GM19099 (cell line): ENCODE data around the gene CD38.

Experiments
- POLR2A ChIP-seq: IDR thresholded peaks from 3 replicates; pipeline ENCODE4 v1.6.1; 2011; ENCODE audit warnings: low read depth; ENCODE audit not compliant: insufficient read length; ENCODE audit errors: extremely low read depth

The CD38 gene

DNA sequence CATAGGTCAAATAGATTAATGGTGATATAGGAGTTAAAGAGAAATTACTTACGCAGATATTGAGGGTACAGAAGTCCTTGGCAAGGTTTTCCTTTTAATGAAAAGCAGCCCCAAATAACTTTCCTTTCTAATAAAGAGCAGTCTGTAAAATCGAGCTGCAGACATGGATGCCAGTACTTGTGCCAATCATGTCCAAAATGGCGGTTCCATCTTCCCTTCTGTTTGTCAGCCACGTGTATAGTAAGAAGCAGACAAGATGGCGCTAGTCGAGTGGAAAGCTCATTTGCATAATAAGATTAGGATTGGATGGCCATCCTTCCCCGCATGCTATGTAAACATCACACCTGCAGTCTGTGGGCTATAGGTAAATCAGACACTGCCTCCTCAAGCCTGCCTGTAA lies 92.0 kb downstream of the CD38 start:
- TF ChIP-seq POLR2A, result no peak

DNA sequence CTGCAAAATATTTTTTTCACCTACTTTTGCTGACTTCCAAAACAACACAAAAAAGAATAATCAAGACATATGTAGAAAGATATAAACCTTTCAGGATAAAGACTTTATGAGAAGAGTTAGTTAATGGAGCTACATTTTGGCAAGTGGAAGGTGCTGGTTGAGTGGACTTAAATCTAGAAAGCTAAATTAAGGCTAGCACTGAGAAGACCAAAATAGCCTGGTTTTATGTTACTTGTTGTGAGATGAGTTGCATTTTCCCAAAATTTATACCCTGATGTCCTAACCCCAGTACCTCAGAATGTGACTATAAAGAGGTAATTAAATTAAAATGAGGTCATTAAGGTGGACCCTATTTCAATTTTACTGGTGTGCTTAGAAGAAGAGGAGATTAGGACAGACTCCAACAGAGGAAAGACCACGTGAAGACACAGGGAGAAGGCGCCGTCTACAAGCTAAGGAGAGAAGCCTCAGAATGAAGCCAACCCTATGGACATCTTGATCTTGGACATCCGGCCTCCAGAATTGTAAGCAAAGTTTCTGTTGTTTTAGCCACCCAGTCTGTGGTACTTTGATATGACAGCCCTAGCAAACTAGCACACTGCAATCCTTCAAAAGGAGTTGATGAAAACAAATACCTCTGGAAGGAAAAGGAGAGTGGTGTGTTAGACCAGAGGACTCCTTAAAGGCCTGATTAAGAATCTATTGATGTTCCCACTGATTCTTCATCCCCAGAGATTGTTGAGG lies 93.0 kb downstream of the CD38 start:
- TF ChIP-seq POLR2A, result no peak

DNA sequence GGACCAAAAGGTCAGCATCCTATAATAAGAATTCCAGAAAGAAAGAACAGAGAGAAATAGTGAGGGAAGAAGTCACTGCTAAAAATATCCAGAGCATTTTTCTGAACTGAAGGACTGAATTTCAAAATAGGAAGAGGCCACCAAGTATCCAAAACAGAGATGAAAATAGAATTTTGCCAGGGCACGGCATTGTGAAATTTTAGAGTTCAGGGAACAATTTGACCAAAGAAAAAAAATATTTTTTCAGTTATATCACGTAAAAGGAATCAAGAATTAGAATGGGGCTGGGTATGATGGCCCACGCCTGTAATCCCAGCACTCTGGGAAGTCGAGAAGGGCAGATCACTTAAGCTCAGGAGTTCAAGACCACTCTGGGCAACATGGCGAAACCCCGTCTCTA lies 95.0 kb downstream of the CD38 start:
- TF ChIP-seq POLR2A, result no peak

DNA sequence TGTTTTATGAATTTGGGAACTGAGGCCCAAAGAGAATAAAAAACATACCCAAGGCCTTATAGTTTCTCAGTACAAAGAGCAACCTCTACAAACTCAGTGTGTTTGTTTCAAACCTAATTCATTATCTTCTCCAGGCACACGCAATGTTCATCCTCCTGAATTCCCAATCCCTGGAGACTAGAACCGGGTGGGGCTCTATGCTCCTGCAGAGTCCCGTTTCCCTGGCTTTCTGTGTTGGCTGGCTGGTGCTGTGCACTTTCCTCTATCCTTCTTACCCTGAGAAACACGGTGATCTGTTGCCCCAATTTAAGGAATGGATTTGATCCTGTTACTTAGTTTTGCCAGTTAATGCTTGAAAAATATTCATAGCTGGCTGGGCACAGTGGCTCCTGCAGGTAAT lies 96.5 kb downstream of the CD38 start:
- no peak for TF ChIP-seq POLR2A

DNA sequence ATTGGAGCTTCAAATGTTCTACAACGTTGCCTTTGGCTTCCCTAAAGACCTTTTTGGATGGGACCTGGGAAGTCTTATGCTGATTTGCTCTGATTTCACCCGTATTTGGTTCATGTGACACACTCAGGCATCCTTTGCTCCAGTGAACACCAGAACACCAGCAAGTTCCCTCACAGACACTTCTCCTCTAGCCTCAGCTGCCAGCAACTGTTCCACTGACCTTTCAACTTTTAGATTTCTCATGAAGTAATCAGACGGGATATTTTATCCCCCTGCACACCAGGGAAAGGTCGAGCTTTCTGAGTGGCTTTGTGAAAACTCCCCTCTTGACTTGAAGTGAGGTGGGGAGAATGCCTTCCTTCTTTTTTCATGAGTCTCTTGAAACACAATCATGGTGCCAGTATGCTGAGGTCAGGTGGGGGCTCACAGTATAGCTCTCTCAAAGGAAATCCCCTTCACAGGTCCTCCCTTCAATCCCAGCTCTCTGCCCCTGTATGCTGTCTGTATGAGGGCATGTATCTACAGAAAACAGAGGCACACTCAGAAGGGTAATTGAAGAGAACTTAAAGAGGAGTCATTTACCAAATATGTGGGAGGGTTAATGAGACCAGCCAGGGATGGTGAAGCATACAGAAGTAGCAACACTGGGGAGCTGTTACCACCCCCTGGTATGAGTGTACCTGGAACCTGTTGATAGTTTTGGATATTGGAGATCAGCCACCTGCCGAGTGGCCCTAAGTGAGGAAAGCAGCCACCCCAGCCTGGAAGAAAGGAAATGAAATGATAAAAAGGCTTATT lies 97.7 kb downstream of the CD38 start:
- TF ChIP-seq POLR2A, result no peak

DNA sequence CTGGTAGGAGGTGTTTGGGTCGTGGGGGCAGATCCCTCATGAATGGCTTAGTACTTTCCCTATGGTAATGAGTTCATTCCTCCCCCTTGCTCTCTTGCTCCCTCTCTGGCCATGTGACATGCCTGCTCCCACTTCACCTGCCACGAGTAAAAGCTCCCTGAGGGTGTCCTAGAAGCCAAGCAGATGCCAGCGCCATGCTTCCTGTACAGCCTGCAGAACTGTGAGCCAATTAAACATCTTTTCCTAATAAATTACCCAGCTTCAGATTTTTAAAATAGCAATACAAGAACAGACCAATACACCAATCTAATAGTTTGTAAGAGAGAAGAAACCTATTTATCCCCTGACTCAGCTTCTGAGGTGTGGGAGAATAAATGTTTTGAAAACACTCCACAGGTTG lies 99.9 kb downstream of the CD38 start:
- no peak for TF ChIP-seq POLR2A

DNA sequence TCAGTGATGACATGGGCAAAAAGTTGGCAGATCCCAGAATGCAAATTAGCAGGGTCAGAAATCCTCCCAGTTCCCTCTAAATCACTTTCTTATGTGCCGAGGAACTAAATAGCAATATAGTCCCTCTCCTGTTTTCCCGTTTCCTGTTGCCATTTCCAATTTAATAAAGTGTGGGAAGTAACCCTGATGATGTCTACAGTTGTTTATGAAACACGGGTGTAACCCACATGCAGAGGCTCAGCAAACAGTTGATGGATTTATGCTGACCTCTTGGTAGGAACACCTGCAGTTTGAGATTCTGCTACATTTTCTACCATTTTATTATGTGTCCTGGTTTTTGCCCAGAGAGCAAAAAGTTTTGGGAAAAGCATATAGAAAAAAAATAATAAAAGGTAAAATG lies 103.7 kb downstream of the CD38 start:
- TF ChIP-seq POLR2A, result no peak

DNA sequence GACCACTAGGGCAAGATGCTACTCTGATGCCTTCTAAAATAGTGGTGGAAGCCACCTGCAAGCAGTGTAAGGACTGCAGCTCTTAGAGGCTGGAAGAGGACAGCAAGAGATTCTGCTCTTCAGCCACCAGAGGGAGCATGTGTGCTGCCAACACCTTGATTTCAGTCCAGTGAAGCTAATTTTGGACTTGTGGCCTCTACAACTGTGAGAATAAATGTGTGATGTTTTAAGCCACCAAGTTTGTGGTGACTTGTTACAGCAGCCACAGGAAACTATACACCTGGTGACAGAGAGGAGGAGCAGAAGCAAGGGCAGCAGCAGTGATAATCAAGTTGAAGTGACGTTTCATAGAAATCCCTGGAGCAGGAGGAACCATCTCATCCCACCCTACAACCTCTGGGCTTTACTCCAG lies 104.6 kb downstream of the CD38 start:
- no peak for TF ChIP-seq POLR2A

DNA sequence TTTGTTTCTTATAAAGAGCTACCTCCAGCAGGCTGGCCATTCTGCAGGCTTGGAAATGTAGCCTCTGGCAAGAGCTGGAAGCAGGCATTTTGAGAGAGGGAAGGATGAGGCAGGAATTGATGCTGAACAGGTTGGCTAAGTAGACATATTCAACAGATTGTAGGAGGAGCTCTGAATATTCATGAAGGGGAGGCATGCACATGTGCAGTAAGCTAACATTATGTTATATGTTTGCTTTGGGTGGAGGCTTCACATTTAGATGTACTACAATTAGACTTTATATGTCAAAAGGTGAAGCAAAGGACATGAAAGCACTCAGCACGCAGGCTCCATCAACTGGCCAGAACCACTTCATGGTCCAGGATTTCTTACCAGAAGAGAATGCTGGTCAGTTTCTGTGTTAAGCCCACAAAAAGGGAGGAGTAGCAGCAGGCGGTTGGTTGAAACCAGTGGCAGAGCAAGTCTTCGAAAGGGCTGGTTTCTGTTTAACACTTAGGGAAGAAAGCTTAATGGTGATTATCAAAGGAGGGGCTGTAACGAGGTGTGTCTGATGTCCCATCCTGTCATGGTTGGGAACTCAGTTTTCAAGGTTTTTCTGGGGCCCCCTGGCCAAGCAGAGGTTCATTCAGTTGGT lies 105.6 kb downstream of the CD38 start:
- TF ChIP-seq POLR2A, result no peak

DNA sequence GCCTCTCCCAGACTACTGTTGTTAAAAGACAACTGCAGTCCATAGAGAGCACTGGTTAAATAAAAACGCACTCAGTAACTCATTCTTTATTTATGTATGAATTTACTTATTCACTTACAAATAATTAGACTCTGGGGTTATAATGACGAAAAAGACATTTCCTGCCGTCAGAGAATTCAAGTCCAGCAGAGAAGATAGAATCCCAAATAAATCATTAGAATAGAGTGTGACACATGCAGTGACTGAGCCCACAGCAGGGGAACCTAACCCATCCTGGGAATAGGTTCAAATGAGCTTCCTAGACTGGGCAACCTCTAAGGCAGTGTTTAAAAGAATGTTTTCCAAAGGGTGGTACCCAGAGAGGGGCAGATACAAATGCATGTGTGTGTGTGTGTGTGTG lies 106.5 kb downstream of the CD38 start:
- TF ChIP-seq POLR2A, result no peak

DNA sequence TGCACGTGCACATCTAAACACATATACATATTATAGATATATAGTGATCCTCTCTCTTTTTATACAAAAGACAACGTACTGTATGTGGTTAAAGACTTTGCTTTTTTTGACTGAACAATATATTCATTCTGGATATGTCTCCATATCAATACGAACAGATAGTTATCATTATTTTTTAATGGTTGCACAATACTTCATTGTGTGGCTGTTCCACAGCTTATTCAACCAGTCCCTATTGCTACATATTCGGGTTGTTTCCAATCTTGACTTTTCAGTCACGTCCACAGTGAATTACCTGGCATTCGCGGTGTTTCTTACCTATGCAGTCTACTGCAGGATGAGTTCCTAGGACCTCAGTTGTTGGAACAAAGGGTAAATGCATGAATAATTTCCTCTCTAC lies 107.3 kb downstream of the CD38 start:
- TF ChIP-seq POLR2A, result no peak

DNA sequence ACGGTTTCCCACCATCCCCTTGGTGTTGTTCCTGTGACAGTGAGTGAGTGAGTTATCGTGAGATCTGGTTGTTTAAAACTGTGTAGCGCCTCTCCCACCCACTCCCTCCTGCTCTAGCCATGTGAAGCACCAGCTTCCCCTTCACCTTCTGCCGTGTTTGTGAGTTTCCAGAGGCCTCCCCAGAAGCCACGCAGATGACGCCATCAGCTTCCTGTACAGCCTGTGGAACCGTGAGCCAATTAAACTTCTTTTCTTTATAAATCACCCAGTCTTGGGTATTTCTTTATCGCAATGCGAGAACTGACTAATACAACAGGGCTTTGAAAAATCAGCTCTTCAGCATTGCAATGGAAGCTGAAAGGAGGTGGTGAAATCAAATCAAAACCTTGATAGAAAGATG lies 110.4 kb downstream of the CD38 start:
- TF ChIP-seq POLR2A, result no peak

DNA sequence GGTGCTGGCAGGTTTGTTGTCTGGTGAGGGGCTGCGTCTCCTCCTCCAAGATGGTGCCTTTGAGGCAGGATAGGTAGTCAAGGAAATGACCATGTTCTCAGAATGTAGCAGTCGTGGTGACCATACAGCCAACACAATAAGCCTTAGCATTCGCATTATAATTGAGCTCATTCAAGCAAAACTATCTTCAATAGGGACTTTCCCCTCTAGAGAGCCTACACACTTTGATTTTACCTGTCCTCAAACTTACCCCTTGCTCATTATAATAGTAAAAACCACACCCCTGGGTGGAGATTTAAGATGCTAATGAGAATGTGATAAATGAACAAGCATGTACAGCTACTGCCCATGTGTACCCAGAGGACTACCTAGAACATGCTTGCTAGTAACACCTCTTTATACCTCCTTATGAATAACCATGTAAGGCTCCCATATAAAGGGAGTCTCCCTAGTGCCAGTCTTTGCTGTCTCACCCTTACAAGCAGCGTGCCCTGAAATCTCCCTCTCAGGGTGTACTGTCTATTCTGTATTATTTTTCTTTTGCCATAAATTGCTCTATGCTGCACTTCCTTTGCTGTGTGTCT lies 112.2 kb downstream of the CD38 start:
- TF ChIP-seq POLR2A, result no peak

DNA sequence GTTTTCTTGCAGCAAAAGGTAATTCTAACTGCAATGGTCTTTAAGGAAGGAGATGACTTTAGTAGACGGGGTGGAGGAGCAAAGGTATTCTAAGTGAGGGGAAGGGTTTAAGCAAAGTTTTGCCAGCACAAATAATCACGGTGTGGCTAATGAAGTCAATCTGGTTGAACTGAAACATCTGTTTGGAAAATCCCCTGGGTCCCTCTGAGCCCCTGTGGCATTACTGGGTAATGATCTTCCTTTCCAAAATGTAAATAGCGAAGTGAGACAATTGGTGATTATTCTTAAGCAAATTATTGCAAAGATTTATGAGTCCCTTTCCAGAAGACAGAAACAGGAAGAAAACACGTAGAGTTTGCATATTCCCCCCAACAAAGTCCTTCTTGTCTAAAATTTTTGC lies 113.2 kb downstream of the CD38 start:
- no peak for TF ChIP-seq POLR2A

DNA sequence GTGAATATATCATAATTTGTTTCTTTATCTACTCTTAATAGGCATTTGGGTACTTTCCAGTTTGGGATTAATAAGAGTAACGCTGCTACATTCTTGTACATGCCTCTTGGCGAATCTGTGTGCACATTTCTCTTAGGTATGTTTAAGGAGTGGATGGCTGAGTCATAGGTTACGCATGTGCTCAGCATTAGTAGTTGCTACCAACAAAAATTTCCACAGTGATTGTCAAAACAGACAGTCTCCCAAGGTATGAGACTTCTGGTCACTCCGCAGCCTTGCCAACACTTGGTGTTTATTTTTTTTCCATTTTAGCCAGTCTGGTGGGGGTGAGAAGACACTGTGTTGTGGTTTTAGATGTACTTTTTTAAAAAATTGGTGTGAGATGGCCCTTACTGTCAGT lies 115.8 kb downstream of the CD38 start:
- no peak for TF ChIP-seq POLR2A
